Hepatocyte (in vitro differentiated cells): ENCODE results near the gene OSBPL7. TPM values are rescaled to one million over a fixed set of nuclear protein-coding genes. Genes with fewer than 3 reads are reported as not detected.

Experiments used
- DNase-seq: peaks from one replicate; pipeline ENCODE4 v3.0.0-alpha.2; 2016; ENCODE audit warnings: low spot score
- H2AFZ ChIP-seq: fragments of 200-600 bp; sonication (generic); 2 replicates; pipeline ENCODE4 v1.6.0; 2016; ENCODE audit warnings: antibody characterized with exemption, mild to moderate bottlenecking
- H3K27ac ChIP-seq: fragments of 200-600 bp; sonication (generic); 2 replicates; pipeline ENCODE4 v1.5.1; 2016; ENCODE audit warnings: mild to moderate bottlenecking
- H3K27me3 ChIP-seq: fragments of 200-600 bp; sonication (generic); 2 replicates; pipeline ENCODE4 v1.6.1; 2016
- H3K36me3 ChIP-seq: fragments of 200-600 bp; sonication (generic); replicated peaks from 2 replicates; pipeline ENCODE4 v1.5.1; 2016; ENCODE audit warnings: low read depth; ENCODE audit not compliant: insufficient read depth
- H3K4me1 ChIP-seq: fragments of 200-600 bp; sonication (generic); 2 replicates; pipeline ENCODE4 v1.5.1; 2016; ENCODE audit warnings: mild to moderate bottlenecking, moderate library complexity; ENCODE audit not compliant: insufficient read depth
- H3K4me2 ChIP-seq: fragments of 200-600 bp; sonication (generic); 2 replicates; pipeline ENCODE4 v1.6.0; 2016
- H3K4me3 ChIP-seq: fragments of 200-600 bp; sonication (generic); 2 replicates; pipeline ENCODE4 v1.5.1; 2016; ENCODE audit warnings: mild to moderate bottlenecking
- H3K79me2 ChIP-seq: fragments of 200-600 bp; sonication (generic); 2 replicates; pipeline ENCODE4 v1.6.0; 2017; ENCODE audit warnings: mild to moderate bottlenecking
- H3K9me2 ChIP-seq: fragments of 200-600 bp; sonication (generic); replicated peaks from 2 replicates; pipeline ENCODE4 v1.6.0; 2017; ENCODE audit warnings: mild to moderate bottlenecking; ENCODE audit not compliant: insufficient read depth
- H3K9me3 ChIP-seq: fragments of 200-600 bp; sonication (generic); 2 replicates; pipeline ENCODE4 v1.5.1; 2016; ENCODE audit warnings: low read depth, mild to moderate bottlenecking
- H4K20me1 ChIP-seq: fragments of 200-600 bp; sonication (generic); 2 replicates; pipeline ENCODE4 v1.6.0; 2016; ENCODE audit warnings: mild to moderate bottlenecking; ENCODE audit not compliant: insufficient read depth, poor library complexity, severe bottlenecking
- CTCF ChIP-seq: fragments of 200-600 bp; sonication (generic); IDR thresholded peaks from 2 replicates; pipeline ENCODE4 v1.5.1; 2016; ENCODE audit warnings: antibody characterized with exemption, mild to moderate bottlenecking; ENCODE audit not compliant: poor library complexity
- EZH2 ChIP-seq: fragments of 200-600 bp; sonication (generic); IDR thresholded peaks from 2 replicates; pipeline ENCODE4 v1.6.1; 2016; ENCODE audit warnings: antibody characterized with exemption, mild to moderate bottlenecking, borderline replicate concordance
- EZH2phosphoT487 ChIP-seq: fragments of 200-600 bp; sonication (generic); IDR thresholded peaks from one replicate; pipeline ENCODE4 v1.6.1; 2018; ENCODE audit warnings: antibody characterized with exemption, mild to moderate bottlenecking, low read depth, moderate library complexity; ENCODE audit not compliant: unreplicated experiment, severe bottlenecking
- WGBS: methylation state at CpG from one replicate; pipeline ENCODE4 v1.1.6; 2016; ENCODE audit warnings: low lambda C conversion rate; ENCODE audit errors: missing lambda C conversion rate; 5-methylcytosine and 5-hydroxymethylcytosine counted together
- polyA plus RNA-seq: library from polyadenylated mRNA; unstranded; fragments of >200 nt; fragmentation: Nextera tagmentation; extraction: Ambion mirVana; gene quantifications from 2 replicates; pipeline ENCODE4 v1.2.1, GENCODE V29; 2016
- total RNA-seq: library from RNA; depleted of rRNA; stranded (reverse); fragments of >200 nt; gene quantifications from 2 replicates; pipeline ENCODE4 v1.2.3, GENCODE V29; 2014

Gene OSBPL7
- total and polyA plus RNA-seq, 2 experiments from 2014 or later = 6.2 to 9.3 TPM

- Histone ChIP-seq H3K27ac (no peak overlapping the region), H3K9me2 (no peaks in the 10 kb centered on the region), H3K9me3 (no peaks in the 10 kb centered on the region), H3K4me1 (no peaks in the 10 kb centered on the region), H3K79me2 (no peaks in the 10 kb centered on the region), H4K20me1 (no peaks in the 10 kb centered on the region), H3K4me2 (no peak overlapping the region), H3K4me3 (no peak overlapping the region), H3K27me3 (peaks cover 6% of the 10 kb centered on the region), H3K36me3 (no peaks in the 10 kb centered on the region), H2AFZ (no peak overlapping the region)
- 80% methylated on average over 12 of the region's 12 CpGs for WGBS
- TF ChIP-seq EZH2 (no peak), CTCF (no peak), EZH2phosphoT487 (no peak)
- no peak for DNase-seq
These were observed 20.9 kb downstream of the OSBPL7 start for GRCh38 chr17:47800686-47801085.

GRCh38 chr17:47797797-47798196, 23.8 kb downstream of the OSBPL7 start:
- no peaks in the 10 kb centered on the region for H3K9me3 ChIP-seq
- H3K4me1 ChIP-seq = no peaks in the 10 kb centered on the region
- no peak for TF ChIP-seq EZH2
- TF ChIP-seq CTCF = no peak
- no peak for TF ChIP-seq EZH2phosphoT487
- no peaks in the 10 kb centered on the region for H3K9me2 ChIP-seq
- no peaks in the 10 kb centered on the region for H4K20me1 ChIP-seq
- no peak overlapping the region for H3K4me2 ChIP-seq
- H3K36me3 ChIP-seq = no peaks in the 10 kb centered on the region
- no peak overlapping the region for H3K27ac ChIP-seq
- peaks cover 35% of the 10 kb centered on the region for H3K27me3 ChIP-seq
- DNase-seq = no peak
- no peak overlapping the region for H2AFZ ChIP-seq
- H3K79me2 ChIP-seq = no peaks in the 10 kb centered on the region
- 51% methylated on average over 2 of the region's 2 CpGs for WGBS
- no peak overlapping the region for H3K4me3 ChIP-seq

GRCh38 chr17:47792979-47793378, 28.6 kb downstream of the OSBPL7 start:
- H3K27me3 ChIP-seq = peaks cover 75% of the 10 kb centered on the region
- H3K27ac ChIP-seq = no peak overlapping the region
- H3K4me2 ChIP-seq = no peak overlapping the region
- 60% methylated on average over 6 of the region's 6 CpGs for WGBS
- no peaks in the 10 kb centered on the region for H3K9me2 ChIP-seq
- no peaks in the 10 kb centered on the region for H3K79me2 ChIP-seq
- no peak overlapping the region for H3K4me3 ChIP-seq
- TF ChIP-seq EZH2 = no peak
- TF ChIP-seq CTCF = no peak
- no peaks in the 10 kb centered on the region for H4K20me1 ChIP-seq
- no peaks in the 10 kb centered on the region for H3K9me3 ChIP-seq
- DNase-seq = no peak
- H2AFZ ChIP-seq = no peak overlapping the region
- no peaks in the 10 kb centered on the region for H3K4me1 ChIP-seq
- H3K36me3 ChIP-seq = no peaks in the 10 kb centered on the region

DNA sequence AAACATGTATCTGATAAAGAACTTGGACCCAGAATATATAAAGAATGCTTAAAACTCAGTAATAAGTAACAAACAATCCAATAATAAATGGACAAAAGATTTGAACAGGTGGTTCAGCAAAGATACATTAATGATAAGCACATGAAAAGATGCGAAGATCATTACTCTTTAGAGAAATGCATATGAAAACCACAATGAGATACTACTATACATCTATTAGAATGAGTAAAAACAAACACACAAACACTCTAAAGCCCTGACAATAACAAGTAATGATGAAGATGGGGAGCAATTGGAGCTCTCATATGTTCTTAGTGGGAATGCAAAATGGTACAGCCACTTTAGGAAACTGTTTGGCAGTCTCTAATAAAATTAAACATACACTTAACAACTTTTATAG, 29.1 kb downstream of the OSBPL7 start:
- DNase-seq = no peak
- no peaks in the 10 kb centered on the region for H4K20me1 ChIP-seq
- H3K27me3 ChIP-seq = peaks cover 79% of the 10 kb centered on the region
- no peaks in the 10 kb centered on the region for H3K79me2 ChIP-seq
- H3K9me2 ChIP-seq = no peaks in the 10 kb centered on the region
- TF ChIP-seq CTCF (no peak), EZH2 (no peak), EZH2phosphoT487 (no peak)
- no peak overlapping the region for H3K4me3 ChIP-seq
- no peaks in the 10 kb centered on the region for H3K4me1 ChIP-seq
- WGBS = 61% methylated on average over 1 of the region's 1 CpG
- H3K9me3 ChIP-seq = no peaks in the 10 kb centered on the region
- H3K36me3 ChIP-seq = no peaks in the 10 kb centered on the region
- no peak overlapping the region for H3K4me2 ChIP-seq
- no peak overlapping the region for H2AFZ ChIP-seq
- H3K27ac ChIP-seq = no peak overlapping the region
